ENCODE data around the gene MUC4.

DNA sequence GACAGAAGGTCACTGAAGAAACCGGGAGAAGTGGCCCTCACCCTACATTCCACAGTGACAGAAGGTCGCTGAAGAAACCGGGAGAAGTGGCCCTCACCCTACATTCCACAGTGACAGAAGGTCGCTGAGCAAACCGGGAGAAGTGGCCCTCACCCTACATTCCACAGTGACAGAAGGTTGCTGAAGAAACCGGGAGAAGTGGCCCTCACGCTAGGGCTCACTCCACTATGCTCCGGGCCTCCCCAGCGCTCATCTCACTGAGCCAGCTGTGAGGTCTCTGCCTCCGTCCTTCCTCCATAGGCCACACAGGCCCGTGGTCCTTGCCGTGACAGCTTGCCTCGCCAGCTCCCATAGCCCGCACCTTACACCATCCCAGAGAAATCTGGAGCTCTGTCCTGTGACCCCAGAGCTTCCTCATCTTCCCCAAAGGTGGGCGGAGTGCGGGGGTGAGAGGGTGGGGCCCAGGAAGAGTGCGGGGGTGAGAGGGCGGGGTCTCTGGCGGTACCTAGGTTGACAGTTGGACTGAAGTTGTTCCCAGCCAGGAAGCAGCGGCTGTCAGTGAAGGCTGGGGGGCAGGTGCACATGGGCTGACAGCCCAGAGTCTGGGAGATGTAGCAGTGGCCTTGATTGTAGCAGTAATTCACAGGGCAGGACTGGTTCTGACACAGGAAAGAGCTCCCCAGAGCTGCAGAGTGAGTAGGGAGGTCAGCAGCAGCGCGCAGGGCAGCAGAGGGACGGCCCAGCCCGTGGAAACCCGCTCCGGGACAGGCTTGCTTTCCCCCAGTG lies 59.0 kb downstream of the MUC4 start:
- TF ChIP-seq, protein P1, sequence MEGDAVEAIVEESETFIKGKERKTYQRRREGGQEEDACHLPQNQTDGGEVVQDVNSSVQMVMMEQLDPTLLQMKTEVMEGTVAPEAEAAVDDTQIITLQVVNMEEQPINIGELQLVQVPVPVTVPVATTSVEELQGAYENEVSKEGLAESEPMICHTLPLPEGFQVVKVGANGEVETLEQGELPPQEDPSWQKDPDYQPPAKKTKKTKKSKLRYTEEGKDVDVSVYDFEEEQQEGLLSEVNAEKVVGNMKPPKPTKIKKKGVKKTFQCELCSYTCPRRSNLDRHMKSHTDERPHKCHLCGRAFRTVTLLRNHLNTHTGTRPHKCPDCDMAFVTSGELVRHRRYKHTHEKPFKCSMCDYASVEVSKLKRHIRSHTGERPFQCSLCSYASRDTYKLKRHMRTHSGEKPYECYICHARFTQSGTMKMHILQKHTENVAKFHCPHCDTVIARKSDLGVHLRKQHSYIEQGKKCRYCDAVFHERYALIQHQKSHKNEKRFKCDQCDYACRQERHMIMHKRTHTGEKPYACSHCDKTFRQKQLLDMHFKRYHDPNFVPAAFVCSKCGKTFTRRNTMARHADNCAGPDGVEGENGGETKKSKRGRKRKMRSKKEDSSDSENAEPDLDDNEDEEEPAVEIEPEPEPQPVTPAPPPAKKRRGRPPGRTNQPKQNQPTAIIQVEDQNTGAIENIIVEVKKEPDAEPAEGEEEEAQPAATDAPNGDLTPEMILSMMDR (IDR thresholded peaks at IDR 0.05), result no peak
- TF ChIP-seq POLR2A (IDR thresholded peaks at IDR 0.05), result no peak
- TF ChIP-seq POLR2AphosphoS5 (IDR thresholded peaks at IDR 0.05), result no peak
- no peak for TF ChIP-seq EP300 (IDR thresholded peaks at IDR 0.05)

All from gastroesophageal sphincter (tissue), 3 donors.